Renal pelvis (tissue), 4 donors: ENCODE measurements around the gene CCND2. TPM values are rescaled to one million over a fixed set of nuclear protein-coding genes. Genes with fewer than 3 reads are reported as not detected.

ENCODE experiments used
- DNase-seq: peaks from one replicate; pipeline ENCODE4 v3.0.0-alpha.2; 2013
- polyA plus RNA-seq, 3 donors: library from polyadenylated mRNA; unstranded; fragments of 120-200 nt; gene quantifications; one replicate each; pipeline ENCODE4 v1.2.1, GENCODE V29; 2013; ENCODE audit not compliant: insufficient read length in 3 of 3

CCND2 gene
- polyA plus RNA-seq, 3 donors, result 54.2 to 58.6 (median 58.2) TPM

DNA sequence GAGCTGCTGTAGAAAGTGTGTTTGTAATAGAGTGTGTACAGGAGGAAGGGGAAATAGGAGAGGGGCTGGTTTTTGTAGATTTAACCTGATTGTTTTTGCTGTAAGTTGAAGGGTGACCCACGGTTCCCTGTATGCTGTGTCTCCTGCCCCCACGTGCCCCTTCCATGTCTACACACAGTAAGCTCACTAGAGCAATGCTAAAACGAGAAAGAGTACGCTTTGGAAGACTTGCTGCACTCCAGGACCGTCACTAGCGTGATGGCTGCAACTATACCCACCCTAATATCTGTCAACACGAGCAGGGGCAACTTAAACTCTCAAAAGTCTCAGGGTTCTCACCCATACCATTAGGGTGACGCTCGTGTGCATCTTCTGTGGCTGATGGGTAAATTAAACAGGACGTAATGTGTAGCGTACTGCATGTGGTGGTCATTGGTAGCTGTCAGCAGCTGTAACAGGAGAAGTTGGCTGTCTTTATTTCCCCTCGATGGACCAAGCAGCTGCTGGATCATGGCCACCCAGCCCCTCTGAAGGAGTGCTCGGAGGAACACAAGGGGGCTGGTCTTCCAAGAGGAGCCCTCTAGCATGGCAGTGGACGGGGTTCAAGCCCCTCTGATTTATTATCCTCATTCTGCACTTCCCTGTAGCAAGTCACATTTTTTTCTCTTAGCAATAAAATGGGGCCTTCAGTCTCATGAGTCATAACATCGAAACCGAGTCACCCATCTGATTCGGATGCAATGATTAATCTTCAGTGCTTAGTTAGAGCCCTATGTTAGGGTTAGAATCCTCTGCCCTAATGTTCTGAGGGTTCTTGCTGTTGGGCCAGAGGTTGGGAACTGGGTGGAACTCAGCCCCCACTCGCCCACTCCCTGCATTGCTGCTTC, 14.0 kb downstream of the CCND2 start:
- no peak for DNase-seq

DNA sequence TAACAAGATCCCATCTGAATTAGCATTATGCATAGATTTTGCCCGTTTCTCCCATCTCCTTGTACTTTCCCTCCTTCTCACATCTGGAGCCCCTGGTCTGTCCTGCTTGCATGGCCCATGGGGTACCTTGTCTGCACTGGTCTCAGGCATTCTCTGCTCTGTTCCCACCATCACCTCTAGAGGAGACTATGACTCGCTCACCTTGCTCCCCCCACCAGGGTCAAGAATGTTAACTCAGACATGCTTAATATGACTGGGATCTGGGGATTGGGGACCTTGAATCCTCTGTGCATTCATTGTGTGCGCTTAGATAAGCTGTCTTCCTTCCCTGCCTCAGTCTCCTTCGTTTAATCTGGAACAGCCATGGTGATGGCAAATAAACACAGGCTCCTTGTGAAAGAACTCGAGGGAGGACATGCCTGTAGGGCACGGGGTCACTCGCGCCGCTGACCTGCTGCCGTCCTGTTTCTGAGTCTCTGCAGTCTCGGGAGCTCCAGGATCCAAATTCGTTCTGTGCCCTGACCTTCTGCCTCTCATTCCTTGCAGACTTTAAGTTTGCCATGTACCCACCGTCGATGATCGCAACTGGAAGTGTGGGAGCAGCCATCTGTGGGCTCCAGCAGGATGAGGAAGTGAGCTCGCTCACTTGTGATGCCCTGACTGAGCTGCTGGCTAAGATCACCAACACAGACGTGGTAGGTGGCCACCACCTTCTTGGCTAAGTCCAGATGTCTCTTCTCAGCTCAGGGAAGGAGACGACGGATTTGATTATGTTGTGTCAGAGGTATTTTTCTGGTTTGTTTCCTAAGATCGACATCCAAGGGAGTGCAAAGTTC, 15.0 kb downstream of the CCND2 start:
- DNase-seq, result no peak

DNA sequence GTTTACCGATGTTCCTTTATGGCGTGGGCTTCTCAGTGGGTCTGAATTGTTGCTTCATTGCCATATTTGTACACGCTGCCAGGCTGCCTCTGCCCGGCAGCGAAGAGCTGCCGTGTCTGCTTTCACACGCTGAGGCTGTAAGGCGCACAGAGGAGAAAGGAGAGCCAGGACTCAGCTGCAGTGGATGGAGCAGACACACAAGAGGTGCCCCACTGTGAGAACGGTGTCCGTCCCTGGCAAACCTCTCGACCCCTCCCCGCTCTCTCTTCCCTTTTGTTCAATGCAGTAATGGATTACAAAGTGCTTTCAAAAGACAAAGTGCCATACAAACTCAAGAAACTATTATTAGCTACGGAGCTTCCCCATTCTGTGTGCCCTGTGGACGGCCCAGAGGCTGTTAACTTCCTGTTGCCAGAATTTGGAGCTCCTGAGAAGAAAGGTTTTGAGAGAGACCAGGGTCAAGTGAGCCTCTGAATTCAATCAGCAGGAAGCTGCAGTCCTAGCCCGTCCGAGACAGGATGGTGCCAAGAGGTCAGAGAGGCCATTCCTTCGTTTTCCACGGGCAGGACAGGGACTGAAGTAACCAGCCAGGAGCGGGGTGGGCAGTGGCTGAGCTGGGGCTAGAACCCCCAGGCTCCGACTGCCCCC, 15.8 kb downstream of the CCND2 start:
- no peak for DNase-seq

DNA sequence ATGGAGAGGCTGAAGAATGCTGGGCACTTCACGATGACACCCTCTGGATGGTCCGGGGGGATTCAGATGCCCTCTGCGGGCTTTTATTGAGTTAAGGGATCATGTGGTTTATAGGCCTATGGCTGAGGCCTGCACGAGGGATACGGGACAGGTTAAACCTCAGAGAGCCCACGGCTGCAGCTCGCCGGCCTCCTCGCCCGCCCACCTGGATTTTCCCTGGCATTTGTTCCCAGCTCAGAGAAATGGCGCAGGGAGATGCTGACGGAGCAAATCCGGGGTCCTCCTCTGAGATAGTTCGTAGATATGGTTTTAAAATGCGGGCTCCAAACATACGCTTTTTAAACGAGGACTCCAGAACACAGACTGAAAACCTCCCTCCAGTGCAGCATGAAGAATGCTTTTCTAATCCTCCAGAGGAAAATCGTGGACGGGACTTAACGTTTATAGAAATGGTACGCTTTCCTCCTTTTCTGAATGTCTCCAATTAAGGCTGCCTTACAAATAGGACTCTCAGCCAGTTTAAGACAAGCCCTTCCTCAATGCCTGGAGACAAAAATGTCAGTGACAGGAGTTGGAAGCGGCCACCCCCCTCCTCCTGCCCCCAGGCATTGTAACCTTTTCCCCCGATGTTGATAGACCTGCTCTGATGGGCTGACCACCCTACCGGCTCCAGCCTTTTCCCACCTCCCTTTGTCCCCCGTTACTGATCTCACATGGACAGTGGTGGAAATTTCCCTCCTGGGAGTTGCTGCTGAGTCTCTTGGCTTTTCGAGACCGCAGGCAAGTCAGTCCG, 16.6 kb downstream of the CCND2 start:
- DNase-seq, result no peak

DNA sequence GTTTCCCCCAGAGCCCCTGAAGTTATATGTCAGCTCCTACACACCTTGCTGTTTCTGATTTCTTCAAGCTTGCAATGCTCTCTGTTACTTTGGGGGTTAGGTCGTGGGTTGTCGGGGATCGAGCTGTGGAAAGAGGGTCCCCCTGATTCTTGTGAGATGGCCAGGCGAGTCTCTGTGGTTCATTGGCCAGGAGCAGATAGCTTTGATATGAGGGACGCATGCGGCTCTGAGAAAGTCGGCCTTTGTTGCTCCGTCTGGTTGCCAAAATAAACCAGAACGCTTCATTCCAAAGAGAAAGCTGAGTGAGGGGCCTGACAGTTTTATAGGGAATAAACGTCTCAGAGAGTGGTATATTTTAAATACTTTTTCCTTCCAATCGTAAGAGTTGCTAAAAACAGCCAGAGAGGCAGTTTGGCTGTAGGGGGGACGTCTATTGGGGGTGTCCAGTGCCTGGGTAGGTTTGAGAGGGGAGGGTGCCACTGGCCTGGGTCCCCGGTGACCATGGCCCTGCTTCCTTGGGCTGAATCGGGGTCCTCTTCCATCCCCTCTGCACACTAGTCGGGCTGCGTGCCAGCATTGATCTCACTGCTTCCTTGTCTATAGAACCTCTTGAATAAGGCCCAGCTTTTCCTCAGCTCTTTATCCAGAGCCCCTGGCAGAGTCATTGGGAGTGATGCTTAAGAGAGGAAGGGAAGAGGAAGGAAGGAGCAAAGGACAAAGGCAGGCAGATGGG, 18.9 kb downstream of the CCND2 start:
- peak; percentile 52 for DNase-seq

DNA sequence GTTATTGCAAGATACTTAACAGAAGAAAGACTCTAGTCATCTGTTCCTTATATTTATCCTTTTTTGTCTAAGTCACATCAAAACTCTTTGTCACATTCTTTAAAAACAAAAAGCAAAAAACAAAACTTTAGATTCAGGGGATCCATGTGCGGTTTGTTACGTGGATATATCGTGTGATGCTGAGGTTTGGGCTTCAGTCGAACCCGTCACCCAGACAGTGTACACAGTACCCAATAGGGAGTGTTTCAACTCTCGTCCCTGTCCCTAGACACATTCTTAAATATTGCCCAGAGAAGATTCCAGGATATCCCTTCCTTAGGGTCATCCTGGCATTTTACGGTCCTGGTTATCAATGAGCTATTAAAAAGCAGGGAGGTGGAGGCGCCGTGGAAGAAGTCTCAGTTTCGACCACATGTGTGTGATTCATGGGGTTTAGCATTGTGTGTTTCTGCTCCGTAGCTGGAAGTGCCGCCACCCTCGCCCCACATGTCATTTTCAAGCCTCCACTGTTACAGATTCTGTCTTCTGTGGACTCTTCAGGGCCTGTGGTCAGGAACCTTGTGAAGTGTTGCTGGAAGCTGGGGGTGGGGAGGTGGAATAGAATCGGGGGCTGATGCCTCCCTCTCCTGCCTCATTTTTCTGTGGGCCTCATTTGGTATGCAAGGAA, 19.9 kb downstream of the CCND2 start:
- DNase-seq, result no peak

DNA sequence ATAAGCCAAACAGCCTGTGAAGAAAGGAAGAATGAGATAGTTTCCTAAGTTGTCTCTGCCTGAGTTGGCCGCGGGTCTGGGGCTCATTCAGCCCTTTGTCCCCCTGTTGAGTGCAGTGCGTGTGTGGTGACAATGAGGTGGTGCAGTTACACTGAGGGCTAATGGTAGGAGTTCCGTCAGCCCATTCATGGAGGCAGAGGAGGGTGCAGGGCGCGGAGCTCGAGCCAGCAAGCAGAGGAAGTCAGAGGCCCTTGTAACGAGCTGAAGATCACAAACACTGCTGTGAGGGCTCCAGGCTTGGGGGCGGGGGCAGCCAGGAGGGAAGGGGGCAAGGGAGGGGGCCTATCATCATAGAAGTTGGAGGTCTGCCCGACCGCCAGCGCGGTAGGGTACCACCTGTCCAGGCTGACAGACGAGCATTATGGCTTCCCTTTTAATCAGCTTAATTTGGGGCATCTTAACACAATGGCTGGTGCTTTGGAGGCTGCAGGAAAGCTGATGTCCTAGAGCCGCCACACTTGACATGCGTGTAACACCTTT, 20.5 kb downstream of the CCND2 start:
- DNase-seq, result no peak

DNA sequence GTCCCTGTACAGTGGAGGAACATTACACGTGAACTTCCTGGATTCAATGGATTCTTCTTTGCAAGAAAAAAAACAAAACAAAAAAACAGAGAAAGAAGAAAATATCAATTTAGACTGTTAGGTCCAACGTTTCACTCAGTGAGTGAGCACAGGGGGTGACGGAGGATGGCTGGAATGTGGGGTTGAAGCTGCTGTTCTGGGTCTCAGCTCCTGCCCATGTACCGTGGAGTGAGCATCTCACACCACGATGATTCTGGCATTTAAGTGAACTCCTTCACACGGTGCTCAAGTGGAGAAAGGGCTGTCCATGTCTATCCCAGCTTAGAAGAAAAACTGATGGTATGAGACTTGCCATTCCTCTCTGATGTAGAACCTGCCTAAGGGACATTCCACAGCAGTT, 23.2 kb downstream of the CCND2 start:
- DNase-seq, result no peak

DNA sequence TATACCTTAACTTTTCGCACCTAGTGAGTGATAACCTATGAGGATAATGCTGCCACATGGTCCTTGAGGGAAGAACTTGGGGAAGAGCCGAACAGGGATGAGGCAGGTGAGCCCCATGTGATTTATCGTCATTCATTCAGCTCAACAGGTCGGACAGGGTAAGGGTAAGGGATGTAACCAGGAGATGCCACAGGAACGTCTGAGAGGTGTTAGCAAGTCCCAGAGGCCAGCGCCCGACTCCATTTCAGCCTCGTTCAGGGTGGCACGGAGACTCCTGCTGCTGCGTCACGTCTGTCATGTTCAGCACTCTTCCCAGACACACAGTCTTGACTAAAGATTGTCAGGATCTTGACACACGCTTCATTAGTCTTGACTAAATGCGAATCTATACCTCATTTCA, 24.1 kb downstream of the CCND2 start:
- no peak for DNase-seq

DNA sequence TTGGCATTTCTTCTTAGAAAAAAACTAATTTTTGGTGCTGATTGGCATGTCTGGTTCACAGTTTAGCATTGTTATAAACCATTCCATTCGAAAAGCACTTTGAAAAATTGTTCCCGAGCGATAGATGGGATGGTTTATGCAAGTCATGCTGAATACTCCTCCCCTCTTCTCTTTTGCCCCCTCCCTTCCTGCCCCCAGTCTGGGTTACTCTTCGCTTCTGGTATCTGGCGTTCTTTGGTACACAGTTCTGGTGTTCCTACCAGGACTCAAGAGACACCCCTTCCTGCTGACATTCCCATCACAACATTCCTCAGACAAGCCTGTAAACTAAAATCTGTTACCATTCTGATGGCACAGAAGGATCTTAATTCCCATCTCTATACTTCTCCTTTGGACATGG, 27.3 kb downstream of the CCND2 start:
- DNase-seq, result no peak

DNA sequence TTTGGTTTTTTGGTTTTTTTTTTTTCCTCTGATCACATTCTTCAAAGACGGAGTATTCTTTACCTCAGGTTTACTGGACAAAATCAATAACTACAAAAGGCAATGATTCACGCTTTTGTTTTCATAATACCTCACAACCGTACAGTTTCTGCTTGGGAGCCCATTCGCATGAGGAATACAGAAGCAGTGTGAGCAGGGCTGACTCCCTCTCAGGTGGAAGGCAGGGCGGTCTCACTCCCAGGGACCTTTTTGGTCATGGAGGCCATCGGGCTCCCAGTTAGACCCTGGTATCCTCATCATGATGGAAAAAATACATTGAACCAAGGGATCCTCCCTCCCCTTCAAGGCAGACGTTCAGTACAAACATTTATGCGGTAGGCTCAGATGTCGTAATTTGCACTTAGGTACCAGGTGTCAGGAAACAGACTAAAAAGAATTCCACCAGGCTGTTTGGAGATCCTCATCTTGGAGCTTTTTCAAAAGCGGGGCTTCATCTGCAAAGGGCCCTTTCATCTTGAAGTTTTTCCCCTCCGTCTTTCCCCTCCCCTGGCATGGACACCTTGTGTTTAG, 28.5 kb downstream of the CCND2 start:
- DNase-seq, result no peak

DNA sequence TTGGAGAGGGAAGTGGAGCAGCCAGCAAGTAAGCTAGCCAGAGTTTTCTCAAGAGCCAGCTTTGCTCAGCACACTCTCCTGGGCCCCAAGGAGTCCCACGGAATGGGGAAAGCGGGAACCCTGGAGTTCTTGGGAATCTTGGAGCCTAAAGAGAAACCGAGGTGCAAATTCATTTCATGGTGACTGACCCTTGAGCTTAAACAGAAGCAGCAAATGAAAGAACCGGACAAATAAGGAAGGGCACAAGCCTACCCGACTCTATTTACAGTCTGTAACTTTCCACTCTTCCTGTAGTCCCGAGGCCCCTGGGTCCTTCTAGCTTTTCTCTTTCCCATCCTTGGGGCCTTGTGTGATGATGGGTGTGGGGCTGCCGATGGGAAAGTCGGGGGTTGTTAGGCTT, 29.3 kb downstream of the CCND2 start:
- DNase-seq, result no peak

DNA sequence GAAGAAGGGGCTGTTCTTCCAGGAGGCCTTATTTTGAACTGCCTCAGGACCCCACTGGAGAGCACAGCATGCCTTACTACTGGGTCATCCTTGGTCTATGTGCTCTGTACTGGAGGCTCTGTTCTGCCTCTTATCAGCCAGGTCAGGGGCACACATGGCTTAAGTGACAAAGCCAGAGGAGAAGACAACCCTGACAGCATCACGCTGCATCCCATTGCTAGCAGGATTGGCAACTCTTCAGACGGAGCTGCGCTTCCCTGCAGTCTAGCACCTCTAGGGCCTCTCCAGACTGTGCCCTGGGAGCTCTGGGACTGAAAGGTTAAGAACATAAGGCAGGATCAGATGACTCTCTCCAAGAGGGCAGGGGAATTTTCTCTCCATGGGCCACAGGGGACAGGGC, 30.2 kb downstream of the CCND2 start:
- DNase-seq, result no peak

DNA sequence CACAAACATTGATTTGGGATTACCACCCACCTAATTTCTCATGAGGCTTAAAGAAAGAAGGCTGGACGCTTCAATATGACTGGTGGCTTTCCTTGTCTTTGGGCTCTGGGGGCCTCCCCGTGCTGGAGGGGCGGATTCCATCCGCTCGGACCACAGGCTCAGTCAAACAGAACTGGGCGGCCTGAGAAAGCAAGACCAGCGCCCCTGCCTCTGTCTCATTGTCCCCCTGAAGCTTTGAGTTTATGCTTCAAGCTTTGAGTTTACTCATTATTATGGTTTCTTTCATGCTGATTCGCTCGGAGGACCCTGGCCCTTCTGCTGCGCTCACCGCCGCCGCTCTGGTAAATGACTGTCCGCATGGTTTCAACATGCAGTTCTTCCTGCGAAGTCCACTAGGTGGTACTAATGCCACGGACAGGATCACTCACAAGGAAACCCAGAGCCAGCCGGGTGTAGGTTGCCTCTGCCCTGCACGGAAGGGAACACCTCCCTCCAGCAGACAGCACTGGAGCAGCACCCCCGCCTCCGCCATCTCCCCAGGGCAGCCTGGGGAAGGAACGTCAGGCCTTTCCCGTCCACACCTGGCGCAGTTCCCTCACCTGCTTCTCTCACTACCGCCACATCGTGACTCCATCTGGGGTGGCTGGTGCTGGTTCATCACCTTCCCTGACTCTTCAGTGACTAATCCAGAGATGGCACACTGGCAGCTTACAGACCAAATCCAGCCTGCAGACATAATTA, 34.2 kb downstream of the CCND2 start:
- peak; percentile 87 for DNase-seq

DNA sequence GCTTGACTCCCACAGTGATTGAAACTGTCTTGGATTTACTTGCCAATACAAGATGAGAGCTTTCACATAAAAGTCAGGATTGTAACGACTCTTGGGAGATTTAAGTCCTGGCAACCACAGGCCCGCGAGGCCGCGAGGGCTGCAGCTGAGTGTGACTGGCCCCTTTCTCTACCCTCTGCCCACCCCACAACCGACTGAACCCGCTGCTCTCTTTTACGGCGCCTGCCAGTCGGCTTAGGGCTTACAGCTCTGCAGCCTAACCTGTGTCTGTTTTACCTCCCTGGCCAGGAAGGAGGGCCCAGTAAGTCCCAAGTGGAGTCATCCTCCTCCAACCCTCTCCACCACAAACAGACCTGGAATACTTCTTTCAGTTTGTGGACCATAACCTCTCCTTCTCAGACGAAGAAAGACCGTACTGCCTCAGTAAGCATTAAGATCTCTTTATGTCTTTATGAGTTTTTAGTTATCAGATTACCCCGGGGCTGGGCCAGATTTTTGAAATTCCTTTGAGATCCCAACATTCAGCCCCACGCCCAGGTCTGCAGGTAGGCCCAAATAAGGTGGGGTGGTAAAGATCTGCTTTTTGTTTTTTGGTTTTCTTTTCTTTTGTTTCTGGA, 34.9 kb downstream of the CCND2 start:
- peak; percentile 29 for DNase-seq

DNA sequence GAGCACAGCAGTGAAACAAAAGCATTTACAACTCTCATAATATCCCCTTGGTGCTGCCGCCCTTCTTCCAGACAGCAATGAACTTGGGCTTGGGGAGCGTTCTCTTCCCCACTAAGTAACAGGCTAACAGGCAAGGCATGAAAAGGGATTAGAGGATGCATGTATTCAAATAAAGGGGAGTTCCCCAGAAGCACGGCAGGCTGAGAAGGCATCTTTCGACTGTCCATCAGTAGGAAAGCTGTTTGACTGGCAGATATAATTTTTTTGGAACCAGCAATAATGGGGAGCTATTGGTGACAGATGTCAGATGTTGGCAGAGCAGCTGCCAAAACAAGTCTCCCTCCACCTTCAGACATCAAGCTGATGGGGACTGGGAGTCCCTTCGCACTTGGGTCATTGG, 38.2 kb downstream of the CCND2 start:
- DNase-seq, result no peak

DNA sequence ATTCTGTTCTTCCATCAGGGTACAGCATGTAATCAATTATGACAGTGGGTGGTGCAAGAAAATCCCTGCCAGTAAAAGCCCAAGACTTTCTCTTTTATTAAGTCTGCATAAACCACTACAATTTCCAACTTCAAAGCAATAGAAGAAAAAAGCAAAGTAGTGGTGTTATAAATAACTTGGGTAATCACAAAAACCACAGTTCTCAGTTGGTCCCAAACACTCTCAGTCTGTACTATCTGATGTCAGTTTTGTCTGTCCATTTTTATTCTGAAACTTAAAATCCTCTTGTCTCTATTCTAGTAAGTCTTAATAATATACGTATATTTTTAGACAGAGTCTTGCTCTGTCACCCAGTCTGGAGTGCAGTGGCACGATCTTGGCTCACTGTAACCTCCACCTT, 38.7 kb downstream of the CCND2 start:
- no peak for DNase-seq

DNA sequence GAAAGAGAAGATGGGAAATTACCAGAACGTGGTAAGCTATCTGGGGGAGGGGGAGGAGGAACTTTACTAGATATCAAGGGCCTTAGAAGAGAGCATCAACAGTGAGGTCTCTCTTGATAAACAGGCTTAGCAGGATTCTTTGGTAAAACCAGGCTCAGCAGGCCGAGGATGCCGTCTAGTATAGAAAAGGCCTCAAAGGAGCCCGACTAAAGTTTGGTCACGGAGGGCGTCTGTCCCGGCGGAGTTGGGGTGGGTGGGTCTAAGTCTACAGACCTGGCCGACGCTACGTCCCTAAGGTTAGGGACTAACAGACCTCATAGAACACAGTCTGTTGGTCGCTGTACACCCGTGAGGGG, 46.9 kb downstream of the CCND2 start:
- peak; percentile 52 for DNase-seq
